A673 (cell line): ENCODE data around the gene ZNF177. TPM values are rescaled to one million over a fixed set of nuclear protein-coding genes. Genes with fewer than 3 reads are reported as not detected.
A peak's percentile ranks its signal among the peaks of the same experiment; 100 is the strongest.

Source experiments
- BruUV-seq: library from RNA; stranded (reverse); fragments of 400-500 nt; replicated peaks from 2 replicates; lab custom pipeline; 2021; lab: Mats Ljungman, UMichigan
- CTCF ChIA-PET: fragments of 300-600 bp; sonication (Branson Sonifier 250); formaldehyde crosslinking; loops from one replicate; lab custom pipeline; 2022; ENCODE audit warnings: antibody characterized with exemption; lab: Charles Lee
- POLR2A ChIA-PET: fragments of 300-600 bp; sonication (Branson Sonifier 250); formaldehyde crosslinking; loops from one replicate; lab custom pipeline; 2022; ENCODE audit warnings: antibody characterized with exemption; ENCODE audit not compliant: low non-redundant PET; lab: Charles Lee
- DNase-seq: peaks from one replicate; pipeline ENCODE4 v3.0.0-alpha.2; 2015; ENCODE audit warnings: low spot score
- H3K27ac ChIP-seq: fragments of 200-600 bp; sonication (generic); 2 replicates; pipeline ENCODE4 v1.5.1; 2016; ENCODE audit warnings: mixed run types, low read depth, mild to moderate bottlenecking, mixed read lengths, antibody characterized with exemption, low read length; ENCODE audit not compliant: poor library complexity, severe bottlenecking
- H3K27me3 ChIP-seq: fragments of 200-600 bp; sonication (generic); replicated peaks from 2 replicates; pipeline ENCODE4 v1.6.1; 2017; ENCODE audit warnings: mixed run types, low read depth, mild to moderate bottlenecking, mixed read lengths, antibody characterized with exemption, low read length; ENCODE audit not compliant: insufficient read depth, poor library complexity
- H3K36me3 ChIP-seq: fragments of 200-600 bp; sonication (generic); 2 replicates; pipeline ENCODE4 v1.6.1; 2016; ENCODE audit warnings: mixed run types, mild to moderate bottlenecking, mixed read lengths, antibody characterized with exemption, low read length; ENCODE audit not compliant: insufficient read depth, poor library complexity, severe bottlenecking
- H3K4me1 ChIP-seq: fragments of 200-600 bp; sonication (generic); 2 replicates; pipeline ENCODE4 v1.6.1; 2017; ENCODE audit warnings: mixed run types, mild to moderate bottlenecking, mixed read lengths, antibody characterized with exemption, low read length; ENCODE audit not compliant: insufficient read depth, poor library complexity, severe bottlenecking
- H3K4me3 ChIP-seq: fragments of 200-600 bp; sonication (generic); 2 replicates; pipeline ENCODE4 v1.5.1; 2016; ENCODE audit warnings: low read depth, mixed run types, mild to moderate bottlenecking, mixed read lengths, low read length; ENCODE audit not compliant: poor library complexity, severe bottlenecking
- H3K9me3 ChIP-seq: fragments of 200-600 bp; sonication (generic); 2 replicates; pipeline ENCODE4 v1.6.1; 2016; ENCODE audit warnings: mixed run types, low read depth, mild to moderate bottlenecking, mixed read lengths, antibody characterized with exemption, low read length; ENCODE audit not compliant: poor library complexity, severe bottlenecking
- CTCF ChIP-seq: fragments of 300-800, 200-600 bp; sonication (generic); conservative IDR thresholded peaks from 2 replicates; pipeline ENCODE4 v1.5.1; 2017; ENCODE audit warnings: low read depth, mild to moderate bottlenecking, antibody characterized with exemption, low read length, moderate library complexity, mixed read lengths
- EZH2 ChIP-seq: fragments of 200-600 bp; sonication (generic); IDR thresholded peaks from 2 replicates; pipeline ENCODE4 v1.6.1; 2017; ENCODE audit warnings: borderline replicate concordance, low read depth, mild to moderate bottlenecking, mixed read lengths, antibody characterized with exemption, low read length; ENCODE audit not compliant: poor library complexity, severe bottlenecking
- intact Hi-C: fragments of 100-400 bp; cut with micrococcal nuclease; formaldehyde crosslinking; loops from one replicate; pipeline ENCODE4 v1.10.0; 2022; ENCODE audit not compliant: unreplicated experiment
- total RNA-seq: library from RNA; stranded (reverse); gene quantifications from 2 replicates; pipeline ENCODE4 v1.2.3, GENCODE V29; 2021

The ZNF177 gene
- total RNA-seq, 1 experiment from 2014 or later: 3.8 TPM

GRCh38 chr19:9431475-9431874, 68.7 kb downstream of the ZNF177 start:
- peak; percentile 56 for DNase-seq
- Histone ChIP-seq H3K4me1 (peaks cover 6% of the 10 kb centered on the region), H3K9me3 (no peaks in the 10 kb centered on the region), H3K27me3 (no peaks in the 10 kb centered on the region), H3K36me3 (peaks cover 9% of the 10 kb centered on the region), H3K27ac (no peak overlapping the region), H3K4me3 (no peak overlapping the region)
- POLR2A ChIA-PET: no interaction called here
- intact Hi-C loops: no loop called here
- peak; percentile 68 for TF ChIP-seq CTCF
- no peak for TF ChIP-seq EZH2
- BruUV-seq: no TSS peak
- CTCF ChIA-PET: interaction anchor here (0.6 to 0.7 kb wide), 2 partner anchors 226 to 458 kb away, joined by 3 to 4 read pairs; no protein-coding TSS in a partner anchor

Other genes starting within 250 kb of the ZNF177 start
- not detected in 2 replicates for gene OR7G1, start 247.2 kb upstream of the ZNF177 start, total RNA-seq
- gene OR7G3, start 236.1 kb upstream of the ZNF177 start, total RNA-seq: not detected in 2 replicates
- gene ZNF317, start 222.6 kb upstream of the ZNF177 start, total RNA-seq: 46.2 and 50.6 TPM in 2 replicates
- not detected in 2 replicates for gene OR7D2, start 184.0 kb upstream of the ZNF177 start, total RNA-seq
- not detected in 2 replicates for gene OR7D4, start 143.4 kb upstream of the ZNF177 start, total RNA-seq
- not detected in 2 replicates for gene OR7E24, start 112.1 kb upstream of the ZNF177 start, total RNA-seq
- gene ZNF699, start 53.2 kb upstream of the ZNF177 start, total RNA-seq: 5.5 and 6.6 TPM in 2 replicates
- 12.3 and 17.2 TPM in 2 replicates for gene ZNF559, start 38.8 kb upstream of the ZNF177 start, total RNA-seq
- gene ZNF266, start 72.6 kb downstream of the ZNF177 start, total RNA-seq: 17.8 and 25.6 TPM in 2 replicates
- gene ZNF560, start 135.6 kb downstream of the ZNF177 start, total RNA-seq: 5.7 and 8.0 TPM in 2 replicates
- gene ZNF426, start 175.6 kb downstream of the ZNF177 start, total RNA-seq: 17.2 and 18.1 TPM in 2 replicates
- 59.9 and 65.6 TPM in 2 replicates for gene ZNF121, start 221.5 kb downstream of the ZNF177 start, total RNA-seq